ENCODE results near the gene SRSF12.

The SRSF12 gene

GRCh38 chr6:89120371-89120770 lies 2.5 kb upstream of the SRSF12 start:
- Histone ChIP-seq H3K9me3 (ENCODE audit: control insufficient read depth in 1 of 2, low read length in 2 of 2) (no peaks in the 10 kb centered on the region), H3K27ac (ENCODE audit: low read length) (no peak overlapping the region), H3K27me3 (ENCODE audit: low read depth, low read length) (no peaks in the 10 kb centered on the region)

DNA sequence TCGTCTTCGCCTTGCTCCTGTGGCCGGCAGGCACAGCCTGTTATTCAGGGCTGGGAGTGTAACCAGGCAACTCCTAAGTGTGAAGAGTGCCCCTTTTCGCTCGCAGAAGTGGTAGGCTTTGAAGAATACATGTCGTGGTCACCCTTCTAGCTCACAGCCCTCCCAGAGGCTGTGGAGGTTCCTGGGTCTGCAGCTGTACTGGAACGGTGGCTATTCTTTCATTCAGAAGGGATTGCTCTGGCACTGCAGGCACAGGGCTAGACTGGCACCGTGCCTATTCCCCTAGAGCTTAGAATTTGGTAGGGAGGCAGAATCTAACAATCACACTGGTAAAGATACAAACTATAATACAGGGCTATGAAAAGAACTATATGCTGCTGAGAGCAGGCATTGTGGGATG lies 1.1 kb upstream of the SRSF12 start:
- no peak overlapping the region for H3K27ac ChIP-seq (ENCODE audit: low read length)
- H3K27me3 ChIP-seq (ENCODE audit: low read depth, low read length): no peaks in the 10 kb centered on the region
- H3K9me3 ChIP-seq (ENCODE audit: control insufficient read depth in 1 of 2, low read length in 2 of 2): no peaks in the 10 kb centered on the region
- H3K36me3 ChIP-seq (ENCODE audit: control insufficient read depth in 1 of 2, insufficient read depth in 2 of 2, low read length in 2 of 2): no peaks in the 10 kb centered on the region
- no peak overlapping the region for H3K4me3 ChIP-seq (ENCODE audit: low read depth in 1 of 2, low read length in 2 of 2)
- H3K4me1 ChIP-seq (ENCODE audit: control insufficient read depth in 1 of 2, insufficient read depth in 2 of 2, low read length in 2 of 2): peaks cover 0 to 4% of the 10 kb centered on the region in 2 donors

More at GRCh38 chr6:89120371-89120770, 2.5 kb upstream of the SRSF12 start:
- H3K4me3 ChIP-seq (ENCODE audit: low read depth in 1 of 2, low read length in 2 of 2): no peak overlapping the region
- no peaks in the 10 kb centered on the region for H3K36me3 ChIP-seq (ENCODE audit: control insufficient read depth in 1 of 2, insufficient read depth in 2 of 2, low read length in 2 of 2)
- peaks cover 0 to 4% of the 10 kb centered on the region in 2 donors for H3K4me1 ChIP-seq (ENCODE audit: control insufficient read depth in 1 of 2, insufficient read depth in 2 of 2, low read length in 2 of 2)

DNA sequence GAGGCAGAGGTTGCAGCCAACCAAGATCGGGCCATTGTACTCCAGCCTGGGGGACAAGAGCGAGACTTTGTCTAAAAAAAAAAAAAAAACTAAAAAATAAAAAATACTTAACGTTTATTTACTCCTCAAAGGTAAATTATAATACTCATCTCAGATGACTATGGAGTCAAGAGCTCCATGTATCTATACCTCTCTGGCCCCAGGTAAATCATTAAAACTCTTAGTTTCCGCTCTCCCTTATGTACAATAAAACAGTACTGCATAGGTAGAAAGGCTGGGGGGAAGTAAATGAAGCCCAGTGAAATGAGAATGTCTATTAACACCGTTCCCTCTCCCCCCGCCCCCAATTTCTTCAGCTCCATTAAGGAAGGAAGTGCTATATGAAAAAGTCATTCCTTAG lies 1.2 kb downstream of the SRSF12 start:
- Histone ChIP-seq H3K36me3 (ENCODE audit: control insufficient read depth in 1 of 2, insufficient read depth in 2 of 2, low read length in 2 of 2) (no peaks in the 10 kb centered on the region), H3K27ac (ENCODE audit: low read length) (no peak overlapping the region), H3K9me3 (ENCODE audit: control insufficient read depth in 1 of 2, low read length in 2 of 2) (no peaks in the 10 kb centered on the region), H3K4me3 (ENCODE audit: low read depth in 1 of 2, low read length in 2 of 2) (peak overlapping the region; percentile 73 to 77), H3K27me3 (ENCODE audit: low read depth, low read length) (no peaks in the 10 kb centered on the region), H3K4me1 (ENCODE audit: control insufficient read depth in 1 of 2, insufficient read depth in 2 of 2, low read length in 2 of 2) (peaks cover 0 to 4% of the 10 kb centered on the region in 2 donors)

GRCh38 chr6:89111933-89112332 lies 5.9 kb downstream of the SRSF12 start:
- Histone ChIP-seq H3K4me3 (ENCODE audit: low read depth in 1 of 2, low read length in 2 of 2) (no peak overlapping the region), H3K36me3 (ENCODE audit: control insufficient read depth in 1 of 2, insufficient read depth in 2 of 2, low read length in 2 of 2) (no peaks in the 10 kb centered on the region)

DNA sequence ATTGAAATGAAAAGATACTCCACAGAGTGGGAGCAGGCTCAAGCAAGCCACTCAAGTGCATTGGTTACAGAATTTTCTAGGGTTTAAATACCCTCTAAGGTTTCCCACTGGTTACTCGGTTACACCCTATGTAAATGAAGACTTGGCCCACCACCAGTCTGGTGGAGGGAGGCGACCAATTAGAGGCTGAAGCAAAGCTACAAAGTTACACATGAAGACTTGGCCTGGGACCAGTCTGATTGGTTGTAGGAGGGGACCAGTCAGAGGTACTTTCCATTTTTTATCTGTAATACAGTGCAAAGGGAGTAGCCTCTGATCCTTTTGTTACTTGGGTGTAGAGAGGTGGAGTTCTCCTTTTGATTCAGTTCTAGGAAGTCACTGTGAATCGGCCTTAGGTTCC lies 7.6 kb downstream of the SRSF12 start:
- Histone ChIP-seq H3K27me3 (ENCODE audit: low read depth, low read length) (no peaks in the 10 kb centered on the region), H3K27ac (ENCODE audit: low read length) (no peak overlapping the region), H3K4me3 (ENCODE audit: low read depth in 1 of 2, low read length in 2 of 2) (no peak overlapping the region), H3K36me3 (ENCODE audit: control insufficient read depth in 1 of 2, insufficient read depth in 2 of 2, low read length in 2 of 2) (no peaks in the 10 kb centered on the region), H3K4me1 (ENCODE audit: control insufficient read depth in 1 of 2, insufficient read depth in 2 of 2, low read length in 2 of 2) (no peaks in the 10 kb centered on the region), H3K9me3 (ENCODE audit: control insufficient read depth in 1 of 2, low read length in 2 of 2) (no peaks in the 10 kb centered on the region)

More at GRCh38 chr6:89111933-89112332, 5.9 kb downstream of the SRSF12 start:
- Histone ChIP-seq H3K4me1 (ENCODE audit: control insufficient read depth in 1 of 2, insufficient read depth in 2 of 2, low read length in 2 of 2) (peaks cover 0 to 3% of the 10 kb centered on the region in 2 donors), H3K9me3 (ENCODE audit: control insufficient read depth in 1 of 2, low read length in 2 of 2) (no peaks in the 10 kb centered on the region), H3K27ac (ENCODE audit: low read length) (no peak overlapping the region), H3K27me3 (ENCODE audit: low read depth, low read length) (no peaks in the 10 kb centered on the region)

GRCh38 chr6:89100114-89100513 lies 17.8 kb downstream of the SRSF12 start:
- no peak overlapping the region for H3K27ac ChIP-seq (ENCODE audit: low read length)
- no peaks in the 10 kb centered on the region for H3K4me1 ChIP-seq (ENCODE audit: control insufficient read depth in 1 of 2, insufficient read depth in 2 of 2, low read length in 2 of 2)
- H3K4me3 ChIP-seq (ENCODE audit: low read depth in 1 of 2, low read length in 2 of 2): no peak overlapping the region
- H3K36me3 ChIP-seq (ENCODE audit: control insufficient read depth in 1 of 2, insufficient read depth in 2 of 2, low read length in 2 of 2): no peaks in the 10 kb centered on the region
- no peaks in the 10 kb centered on the region for H3K27me3 ChIP-seq (ENCODE audit: low read depth, low read length)
- no peaks in the 10 kb centered on the region for H3K9me3 ChIP-seq (ENCODE audit: control insufficient read depth in 1 of 2, low read length in 2 of 2)

DNA sequence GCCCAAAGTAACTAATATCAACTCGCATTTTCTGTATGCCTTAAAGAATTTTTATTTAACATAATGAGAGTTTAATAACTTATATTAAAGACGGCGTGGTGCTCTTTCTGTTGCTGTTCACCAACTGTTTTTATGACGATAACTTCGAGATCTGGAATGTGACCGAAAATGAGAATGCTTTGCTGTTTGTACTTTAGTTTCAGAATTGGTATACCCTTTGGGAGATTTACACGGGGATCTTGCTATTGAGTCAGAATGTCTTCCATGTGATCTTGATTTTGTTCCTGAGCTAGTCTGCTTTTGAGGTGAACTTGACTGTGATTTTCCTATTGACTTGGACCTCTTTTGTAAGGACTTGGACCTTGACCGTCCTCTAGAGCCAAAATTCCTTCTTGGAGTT lies 19.4 kb downstream of the SRSF12 start:
- no peaks in the 10 kb centered on the region for H3K36me3 ChIP-seq (ENCODE audit: control insufficient read depth in 1 of 2, insufficient read depth in 2 of 2, low read length in 2 of 2)
- H3K27ac ChIP-seq (ENCODE audit: low read length): no peak overlapping the region
- no peaks in the 10 kb centered on the region for H3K9me3 ChIP-seq (ENCODE audit: control insufficient read depth in 1 of 2, low read length in 2 of 2)
- H3K4me1 ChIP-seq (ENCODE audit: control insufficient read depth in 1 of 2, insufficient read depth in 2 of 2, low read length in 2 of 2): no peaks in the 10 kb centered on the region
- no peak overlapping the region for H3K4me3 ChIP-seq (ENCODE audit: low read depth in 1 of 2, low read length in 2 of 2)
- no peaks in the 10 kb centered on the region for H3K27me3 ChIP-seq (ENCODE audit: low read depth, low read length)

GRCh38 chr6:89087881-89088280 lies 30.0 kb downstream of the SRSF12 start:
- Histone ChIP-seq H3K4me1 (ENCODE audit: control insufficient read depth in 1 of 2, insufficient read depth in 2 of 2, low read length in 2 of 2) (peaks cover 5 to 23% of the 10 kb centered on the region in 2 donors), H3K27ac (ENCODE audit: low read length) (no peak overlapping the region), H3K9me3 (ENCODE audit: control insufficient read depth in 1 of 2, low read length in 2 of 2) (no peaks in the 10 kb centered on the region), H3K4me3 (ENCODE audit: low read depth in 1 of 2, low read length in 2 of 2) (no peak overlapping the region), H3K27me3 (ENCODE audit: low read depth, low read length) (no peaks in the 10 kb centered on the region), H3K36me3 (ENCODE audit: control insufficient read depth in 1 of 2, insufficient read depth in 2 of 2, low read length in 2 of 2) (peaks cover 16 to 20% of the 10 kb centered on the region in 2 donors)

GRCh38 chr6:89085409-89086205 lies 32.3 kb downstream of the SRSF12 start:
- Histone ChIP-seq H3K36me3 (ENCODE audit: control insufficient read depth in 1 of 2, insufficient read depth in 2 of 2, low read length in 2 of 2) (peaks cover 20 to 29% of the 10 kb centered on the region in 2 donors), H3K27ac (ENCODE audit: low read length) (peak overlapping the region; percentile 26), H3K4me1 (ENCODE audit: control insufficient read depth in 1 of 2, insufficient read depth in 2 of 2, low read length in 2 of 2) (peaks cover 5 to 23% of the 10 kb centered on the region in 2 donors), H3K9me3 (ENCODE audit: control insufficient read depth in 1 of 2, low read length in 2 of 2) (no peaks in the 10 kb centered on the region), H3K4me3 (ENCODE audit: low read depth in 1 of 2, low read length in 2 of 2) (no peak overlapping the region), H3K27me3 (ENCODE audit: low read depth, low read length) (no peaks in the 10 kb centered on the region)

DNA sequence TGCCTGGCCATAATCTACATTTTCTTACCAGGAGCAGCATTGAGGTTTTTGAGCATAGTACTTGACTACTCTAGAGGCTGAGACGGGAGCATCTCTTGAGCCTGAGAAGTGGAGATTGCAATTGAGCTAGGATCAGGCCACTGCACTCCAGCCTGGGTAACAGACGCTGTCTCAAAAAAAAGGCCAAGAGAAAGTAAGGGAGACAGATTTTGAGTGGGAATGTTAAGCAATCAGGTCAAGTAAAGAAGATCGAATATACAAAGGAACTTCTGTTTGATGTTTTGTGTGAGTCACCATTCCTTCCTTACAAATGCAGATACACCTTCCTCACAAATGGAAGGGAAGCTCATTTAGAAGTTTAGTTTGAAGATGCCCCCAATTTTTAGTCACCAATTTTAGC lies 32.9 kb downstream of the SRSF12 start:
- Histone ChIP-seq H3K4me3 (ENCODE audit: low read depth in 1 of 2, low read length in 2 of 2) (peak overlapping the region in 1 of 2 donors; percentile 16), H3K27me3 (ENCODE audit: low read depth, low read length) (no peaks in the 10 kb centered on the region), H3K27ac (ENCODE audit: low read length) (peak overlapping the region; percentile 26), H3K36me3 (ENCODE audit: control insufficient read depth in 1 of 2, insufficient read depth in 2 of 2, low read length in 2 of 2) (peaks cover 20 to 30% of the 10 kb centered on the region in 2 donors), H3K9me3 (ENCODE audit: control insufficient read depth in 1 of 2, low read length in 2 of 2) (no peaks in the 10 kb centered on the region), H3K4me1 (ENCODE audit: control insufficient read depth in 1 of 2, insufficient read depth in 2 of 2, low read length in 2 of 2) (peaks cover 5 to 23% of the 10 kb centered on the region in 2 donors)

DNA sequence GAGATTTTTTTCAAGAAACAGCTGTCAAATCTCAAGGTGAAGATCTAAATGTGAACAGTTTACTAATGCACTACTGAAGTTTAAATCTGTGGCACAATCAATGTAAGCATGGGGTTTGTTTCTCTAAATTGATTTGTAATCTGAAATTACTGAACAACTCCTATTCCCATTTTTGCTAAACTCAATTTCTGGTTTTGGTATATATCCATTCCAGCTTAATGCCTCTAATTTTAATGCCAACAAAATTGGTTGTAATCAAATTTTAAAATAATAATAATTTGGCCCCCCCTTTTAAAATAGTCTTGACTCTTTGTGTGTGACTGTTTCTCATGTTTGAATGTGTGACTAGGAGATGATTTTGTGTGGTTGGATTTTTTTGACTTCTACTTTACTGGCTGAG lies 33.3 kb downstream of the SRSF12 start:
- Histone ChIP-seq H3K4me3 (ENCODE audit: low read depth in 1 of 2, low read length in 2 of 2) (peak overlapping the region in 1 of 2 donors; percentile 16), H3K36me3 (ENCODE audit: control insufficient read depth in 1 of 2, insufficient read depth in 2 of 2, low read length in 2 of 2) (peaks cover 20 to 30% of the 10 kb centered on the region in 2 donors), H3K27me3 (ENCODE audit: low read depth, low read length) (no peaks in the 10 kb centered on the region), H3K4me1 (ENCODE audit: control insufficient read depth in 1 of 2, insufficient read depth in 2 of 2, low read length in 2 of 2) (peaks cover 5 to 23% of the 10 kb centered on the region in 2 donors), H3K9me3 (ENCODE audit: control insufficient read depth in 1 of 2, low read length in 2 of 2) (no peaks in the 10 kb centered on the region), H3K27ac (ENCODE audit: low read length) (no peak overlapping the region)

Data from muscle layer of duodenum (tissue), 2 donors.